HCT116 (cell line): Measurements from ENCODE around the gene WSCD1.

Experiments
- CBX3 ChIP-seq: IDR thresholded peaks from 2 replicates; pipeline ENCODE4 v1.6.1; 2012; ENCODE audit warnings: low read depth
- CTCF ChIP-seq, 3 experiments: fragments of 200-600 bp in 1 of 3; sonication (generic) in 1 of 3; IDR thresholded peaks in 2 of 3; conservative IDR thresholded peaks in 1 of 3; 2 replicates each; pipeline ENCODE4 v1.5.1; 2012 to 2017; ENCODE audit warnings: low read depth in 2 of 3, low read length in 2 of 3, antibody characterized with exemption in 1 of 3, borderline replicate concordance in 1 of 3, control low read depth in 1 of 3, mild to moderate bottlenecking in 1 of 3, mixed read lengths in 1 of 3, mixed run types in 1 of 3, moderate library complexity in 1 of 3; ENCODE audit not compliant: insufficient read depth in 1 of 3
- EZH2 ChIP-seq: fragments of 200-600 bp; sonication (generic); IDR thresholded peaks from 2 replicates; pipeline ENCODE4 v1.6.1; 2017; ENCODE audit warnings: antibody characterized with exemption, mixed run types
- EZH2phosphoT487 ChIP-seq: fragments of 200-600 bp; IDR thresholded peaks from 2 replicates; pipeline ENCODE4 v1.6.1; 2018; ENCODE audit warnings: antibody characterized with exemption, borderline replicate concordance
- POLR2A ChIP-seq: IDR thresholded peaks from 2 replicates; pipeline ENCODE4 v1.7.0; 2011; ENCODE audit warnings: borderline replicate concordance; ENCODE audit not compliant: insufficient read depth, insufficient read length; ENCODE audit errors: extremely low read depth
- POLR2AphosphoS5 ChIP-seq: IDR thresholded peaks from 2 replicates; pipeline ENCODE4 v1.6.1; 2011; ENCODE audit warnings: mild to moderate bottlenecking, low read depth, low read length, moderate library complexity
- RAD21 ChIP-seq: IDR thresholded peaks from 2 replicates; pipeline ENCODE4 v1.6.1; 2012; ENCODE audit warnings: low read depth, mild to moderate bottlenecking
- SP1 ChIP-seq: IDR thresholded peaks from 2 replicates; pipeline ENCODE4 v1.6.1; 2012; ENCODE audit warnings: low read depth
- ZFX ChIP-seq: fragments of 450-650 bp; IDR thresholded peaks from 2 replicates; pipeline ENCODE4 v1.6.1; 2017
- ZNF274 ChIP-seq: fragments of 200-500 bp; sonication (Bioruptor generic); IDR thresholded peaks from 2 replicates; pipeline ENCODE4 v1.6.1; 2014; ENCODE audit warnings: mild to moderate bottlenecking, low read depth, low read length, inconsistent platforms
- TF ChIP-seq, protein P1 (sequence below): IDR thresholded peaks from 2 replicates; pipeline ENCODE4 v1.6.1; 2012

DNA sequence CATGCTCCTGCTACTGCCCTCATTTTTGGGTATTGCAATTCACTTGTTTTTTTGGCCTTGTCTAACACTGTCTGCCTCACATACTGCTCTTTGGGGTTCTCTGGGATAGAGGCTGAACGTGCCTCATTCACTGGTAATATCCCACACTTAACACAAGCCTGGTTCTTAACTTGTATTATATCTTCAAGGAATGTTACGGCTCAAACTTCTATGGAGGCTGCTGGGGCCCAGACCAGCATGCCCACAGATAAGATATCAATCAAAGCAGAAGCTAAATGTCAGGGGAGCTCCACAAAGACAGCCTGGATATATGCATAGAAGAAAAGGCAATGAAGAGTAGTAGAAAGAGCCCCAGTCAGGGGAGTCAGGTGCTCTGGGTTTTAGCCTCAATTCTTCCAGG, 103.5 kb downstream of the WSCD1 start:
- TF ChIP-seq CTCF (IDR thresholded peaks at IDR 0.05 in 2 of 3, conservative IDR thresholded peaks at IDR 0.05 in 1 of 3; ENCODE audit: borderline replicate concordance in 1 of 3, insufficient read depth in 1 of 3, low read depth in 2 of 3, low read length in 2 of 3) (no peak), ZFX (no peak), POLR2AphosphoS5 (no peak), POLR2A (no peak), SP1 (no peak), EZH2 (no peak), RAD21 (no peak), CBX3 (no peak), ZNF274 (no peak), EZH2phosphoT487 (no peak)
- TF ChIP-seq, protein P1, sequence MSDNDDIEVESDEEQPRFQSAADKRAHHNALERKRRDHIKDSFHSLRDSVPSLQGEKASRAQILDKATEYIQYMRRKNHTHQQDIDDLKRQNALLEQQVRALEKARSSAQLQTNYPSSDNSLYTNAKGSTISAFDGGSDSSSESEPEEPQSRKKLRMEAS: no peak
